Endothelial cell of umbilical vein (primary cell): ENCODE results near the gene SLC16A7. TPM values are rescaled to one million over a fixed set of nuclear protein-coding genes. Genes with fewer than 3 reads are reported as not detected.

Source experiments
- BruUV-seq: library from RNA; stranded (reverse); fragments of 400-500 nt; replicated peaks from 2 replicates; lab custom pipeline; 2021; lab: Mats Ljungman, UMichigan
- CTCF ChIA-PET: fragments of 300-600, 350-600 bp; sonication (Branson Sonifier 250); formaldehyde crosslinking; loops from one replicate; lab custom pipeline; 2021; ENCODE audit warnings: antibody characterized with exemption, inconsistent platforms; lab: Charles Lee
- POLR2A ChIA-PET: fragments of 300-600, 350-600 bp; sonication (Branson Sonifier 250); formaldehyde crosslinking; loops from one replicate; lab custom pipeline; 2021; ENCODE audit warnings: antibody characterized with exemption, inconsistent platforms; lab: Charles Lee
- DNase-seq: peaks from one replicate; pipeline ENCODE4 v3.0.0-alpha.2; 2011; ENCODE audit warnings: low read depth, low spot score
- FAIRE-seq: peaks from 2 replicates; lab custom pipeline; 2011; peaks lifted over from hg19 to GRCh38; lab: Jason Lieb, UNC
- H2AFZ ChIP-seq: 2 replicates; pipeline ENCODE4 v1.6.0; 2012; ENCODE audit warnings: low read depth, low read length, control low read depth, inconsistent platforms
- H3K27ac ChIP-seq: 2 replicates; pipeline ENCODE4 v1.5.1; 2011; ENCODE audit warnings: low read depth, mild to moderate bottlenecking, control low read depth, low read length, moderate library complexity; ENCODE audit not compliant: insufficient read depth
- H3K27me3 ChIP-seq, 2 experiments: 2 replicates each; pipeline versions ENCODE4 v1.6.0 to v1.6.1; 2011; ENCODE audit warnings: low read length in 2 of 2, mixed read lengths in 1 of 2; ENCODE audit not compliant: control insufficient read depth in 2 of 2, insufficient read depth in 2 of 2
- H3K36me3 ChIP-seq, 2 experiments: 2 replicates in 1 of 2; 3 replicates in 1 of 2; pipeline ENCODE4 v1.5.1; 2011; ENCODE audit warnings: low read length in 2 of 2, mild to moderate bottlenecking in 1 of 2, moderate library complexity in 1 of 2; ENCODE audit not compliant: control insufficient read depth in 2 of 2, insufficient read depth in 2 of 2; ENCODE audit errors: extremely low read depth in 1 of 2
- H3K4me1 ChIP-seq: 3 replicates; pipeline ENCODE4 v1.5.1; 2011; ENCODE audit warnings: mild to moderate bottlenecking, low read length; ENCODE audit not compliant: control insufficient read depth, insufficient read depth; ENCODE audit errors: extremely low read depth
- H3K4me2 ChIP-seq: 2 replicates; pipeline ENCODE4 v1.6.1; 2011; ENCODE audit warnings: low read length, control low read depth, mixed read lengths; ENCODE audit not compliant: insufficient read depth
- H3K4me3 ChIP-seq, 3 experiments: fragments of 200-600 bp in 1 of 3; sonication (generic), shearing (Covaris generic) in 1 of 3; replicated peaks in 1 of 3; 2 replicates each; pipeline ENCODE4 v1.5.1; 2011 to 2016; ENCODE audit warnings: control low read depth in 3 of 3, low read length in 3 of 3, mild to moderate bottlenecking in 2 of 3, inconsistent platforms in 1 of 3, low read depth in 1 of 3, moderate library complexity in 1 of 3; ENCODE audit not compliant: insufficient read depth in 1 of 3
- H3K79me2 ChIP-seq: 2 replicates; pipeline ENCODE4 v1.6.0; 2012; ENCODE audit warnings: low read length, inconsistent platforms; ENCODE audit not compliant: control insufficient read depth, insufficient read depth
- H3K9ac ChIP-seq: replicated peaks from 2 replicates; pipeline ENCODE3; 2011; ENCODE audit warnings: low read length, control low read depth; ENCODE audit not compliant: insufficient read depth; ENCODE audit errors: extremely low read depth
- H3K9me1 ChIP-seq: replicated peaks from 3 replicates; pipeline ENCODE4 v1.6.0; 2011; ENCODE audit warnings: mild to moderate bottlenecking, low read length; ENCODE audit not compliant: control insufficient read depth, insufficient read depth; ENCODE audit errors: extremely low read depth
- H3K9me3 ChIP-seq: replicated peaks from 2 replicates; pipeline ENCODE4 v1.5.1; 2012; ENCODE audit warnings: low read length, inconsistent platforms; ENCODE audit not compliant: control insufficient read depth, insufficient read depth
- H4K20me1 ChIP-seq: replicated peaks from 2 replicates; pipeline ENCODE3; 2011; ENCODE audit warnings: mild to moderate bottlenecking, low read length; ENCODE audit not compliant: control insufficient read depth, insufficient read depth; ENCODE audit errors: extremely low read depth
- EZH2 ChIP-seq: IDR thresholded peaks from 2 replicates; pipeline ENCODE4 v1.6.1; 2012; ENCODE audit warnings: borderline replicate concordance, low read depth, mild to moderate bottlenecking, moderate library complexity, low read length, inconsistent platforms; ENCODE audit not compliant: severe bottlenecking
- GATA2 ChIP-seq: IDR thresholded peaks from 2 replicates; pipeline ENCODE4 v1.7.0; 2011; ENCODE audit warnings: low read depth, mild to moderate bottlenecking, moderate library complexity, mixed read lengths, low read length; ENCODE audit not compliant: insufficient read length, insufficient read depth
- MYC ChIP-seq: IDR thresholded peaks from one replicate; pipeline ENCODE4 v1.6.1; 2011; ENCODE audit warnings: mild to moderate bottlenecking, low read depth, low read length
- POLR2A ChIP-seq: IDR thresholded peaks from 2 replicates; pipeline ENCODE4 v1.6.1; 2012; ENCODE audit warnings: low read depth, mild to moderate bottlenecking, control low read depth, low read length
- POLR2AphosphoS5 ChIP-seq: IDR thresholded peaks from 2 replicates; pipeline ENCODE4 v1.6.1; 2012; ENCODE audit warnings: low read depth, mild to moderate bottlenecking, control low read depth, low read length, moderate library complexity; ENCODE audit not compliant: insufficient read depth
- dilution Hi-C: fragments of 300-500 bp; cut with MboI; formaldehyde crosslinking; loops from one replicate; pipeline ENCODE4 v1.15.0; 2019; ENCODE audit warnings: low sequenced_read_pairs; ENCODE audit not compliant: extremely low pct_ligation_motif_present
- intact Hi-C: fragments of 100-400 bp; cut with micrococcal nuclease; formaldehyde crosslinking; loops from one replicate; pipeline ENCODE4 v1.10.0; 2022
- polyA plus RNA-seq, 4 experiments: library from polyadenylated mRNA; depleted of rRNA in 3 of 4; stranded (reverse) in 3 of 4; unstranded in 1 of 4; fragments of >200 nt; gene quantifications; 2 replicates each; pipeline versions ENCODE4 v1.2.1 to v1.2.3, GENCODE V29; 2011 to 2012; ENCODE audit warnings: missing spikeins in 1 of 4
- total RNA-seq: library from RNA; stranded (reverse); gene quantifications from 2 replicates; pipeline ENCODE4 v1.2.3, GENCODE V29; 2021
- TF ChIP-seq, protein P1 (sequence below), 2 donors: IDR thresholded peaks; 1 replicate in 1 of 2; 2 replicates in 1 of 2; pipeline ENCODE4 v1.5.1; 2011; ENCODE audit warnings: low read length in 2 of 2, mild to moderate bottlenecking in 2 of 2, moderate library complexity in 2 of 2, control low read depth in 1 of 2, inconsistent platforms in 1 of 2, low read depth in 1 of 2; ENCODE audit not compliant: insufficient read depth in 1 of 2; ENCODE audit errors: extremely low read depth in 1 of 2

SLC16A7 gene
- total and polyA plus RNA-seq, 2 donors (not counting 3 experiments of a cell fraction or from before 2014, with no cell fraction given): 2.9 to 8.9 TPM

GRCh38 chr12:59737725-59738463 is 142.1 kb downstream of the SLC16A7 start:
- Histone ChIP-seq H3K9me3 (no peaks in the 10 kb centered on the region), H3K36me3 (no peaks in the 10 kb centered on the region), H3K79me2 (no peaks in the 10 kb centered on the region), H3K4me1 (peaks cover 7% of the 10 kb centered on the region), H3K9ac (no peak overlapping the region), H3K9me1 (no peaks in the 10 kb centered on the region), H3K4me2 (no peak overlapping the region), H4K20me1 (no peaks in the 10 kb centered on the region), H3K27ac (no peak overlapping the region), H3K27me3 (no peaks in the 10 kb centered on the region), H2AFZ (no peak overlapping the region), H3K4me3 (no peak overlapping the region)
- CTCF ChIA-PET: no interaction called here
- POLR2A ChIA-PET: no interaction called here
- FAIRE-seq: no peak
- DNase-seq: no peak
- no TSS peak for BruUV-seq
- dilution Hi-C loops: no loop called here
- intact Hi-C loops: no loop called here
- TF ChIP-seq POLR2A (no peak), EZH2 (no peak), POLR2AphosphoS5 (no peak)

DNA sequence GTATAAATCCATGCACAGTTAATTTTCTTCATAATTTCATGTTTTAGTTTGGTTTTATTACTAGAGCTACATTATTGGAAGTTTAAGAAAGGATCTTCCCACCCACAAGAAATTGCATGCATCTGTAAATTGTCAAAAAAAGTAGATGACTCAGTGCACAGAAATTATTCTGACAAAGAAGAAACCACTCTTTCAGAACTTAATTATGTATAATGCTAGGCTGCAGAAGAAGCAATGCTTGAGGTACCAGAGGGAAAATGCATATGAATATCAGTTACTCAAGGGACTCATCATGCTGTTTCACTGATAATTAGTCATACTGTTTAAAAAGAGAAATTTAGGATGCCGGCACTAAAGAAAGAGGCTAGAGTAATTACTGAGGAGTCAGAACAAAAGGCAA is 147.0 kb downstream of the SLC16A7 start:
- TF ChIP-seq, protein P1, sequence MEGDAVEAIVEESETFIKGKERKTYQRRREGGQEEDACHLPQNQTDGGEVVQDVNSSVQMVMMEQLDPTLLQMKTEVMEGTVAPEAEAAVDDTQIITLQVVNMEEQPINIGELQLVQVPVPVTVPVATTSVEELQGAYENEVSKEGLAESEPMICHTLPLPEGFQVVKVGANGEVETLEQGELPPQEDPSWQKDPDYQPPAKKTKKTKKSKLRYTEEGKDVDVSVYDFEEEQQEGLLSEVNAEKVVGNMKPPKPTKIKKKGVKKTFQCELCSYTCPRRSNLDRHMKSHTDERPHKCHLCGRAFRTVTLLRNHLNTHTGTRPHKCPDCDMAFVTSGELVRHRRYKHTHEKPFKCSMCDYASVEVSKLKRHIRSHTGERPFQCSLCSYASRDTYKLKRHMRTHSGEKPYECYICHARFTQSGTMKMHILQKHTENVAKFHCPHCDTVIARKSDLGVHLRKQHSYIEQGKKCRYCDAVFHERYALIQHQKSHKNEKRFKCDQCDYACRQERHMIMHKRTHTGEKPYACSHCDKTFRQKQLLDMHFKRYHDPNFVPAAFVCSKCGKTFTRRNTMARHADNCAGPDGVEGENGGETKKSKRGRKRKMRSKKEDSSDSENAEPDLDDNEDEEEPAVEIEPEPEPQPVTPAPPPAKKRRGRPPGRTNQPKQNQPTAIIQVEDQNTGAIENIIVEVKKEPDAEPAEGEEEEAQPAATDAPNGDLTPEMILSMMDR (IDR thresholded peaks at IDR 0.05; ENCODE audit: extremely low read depth in 1 of 2, insufficient read depth in 1 of 2, low read depth in 1 of 2, low read length in 2 of 2): no peak
- no peak for TF ChIP-seq GATA2
- no peak for TF ChIP-seq MYC
- no peak for TF ChIP-seq POLR2AphosphoS5
- Histone ChIP-seq H3K79me2 (no peaks in the 10 kb centered on the region), H2AFZ (no peak overlapping the region), H3K9me1 (no peaks in the 10 kb centered on the region), H3K4me2 (no peak overlapping the region), H3K27ac (no peak overlapping the region), H3K4me1 (no peaks in the 10 kb centered on the region), H3K9me3 (no peaks in the 10 kb centered on the region), H3K36me3 (no peaks in the 10 kb centered on the region), H4K20me1 (no peaks in the 10 kb centered on the region), H3K9ac (no peak overlapping the region), H3K27me3 (no peaks in the 10 kb centered on the region), H3K4me3 (no peak overlapping the region)
- no TSS peak for BruUV-seq
- FAIRE-seq (no peak), DNase-seq (no peak)
- POLR2A ChIA-PET: no interaction called here
- dilution Hi-C loops: no loop called here
- intact Hi-C loops: no loop called here
- CTCF ChIA-PET: no interaction called here
